ENCODE results near the gene CFAP46. TPM values are rescaled to one million over a fixed set of nuclear protein-coding genes. Genes with fewer than 3 reads are reported as not detected.

The CFAP46 gene
- polyA plus RNA-seq, 3 donors from 2014 or later, result not detected

DNA sequence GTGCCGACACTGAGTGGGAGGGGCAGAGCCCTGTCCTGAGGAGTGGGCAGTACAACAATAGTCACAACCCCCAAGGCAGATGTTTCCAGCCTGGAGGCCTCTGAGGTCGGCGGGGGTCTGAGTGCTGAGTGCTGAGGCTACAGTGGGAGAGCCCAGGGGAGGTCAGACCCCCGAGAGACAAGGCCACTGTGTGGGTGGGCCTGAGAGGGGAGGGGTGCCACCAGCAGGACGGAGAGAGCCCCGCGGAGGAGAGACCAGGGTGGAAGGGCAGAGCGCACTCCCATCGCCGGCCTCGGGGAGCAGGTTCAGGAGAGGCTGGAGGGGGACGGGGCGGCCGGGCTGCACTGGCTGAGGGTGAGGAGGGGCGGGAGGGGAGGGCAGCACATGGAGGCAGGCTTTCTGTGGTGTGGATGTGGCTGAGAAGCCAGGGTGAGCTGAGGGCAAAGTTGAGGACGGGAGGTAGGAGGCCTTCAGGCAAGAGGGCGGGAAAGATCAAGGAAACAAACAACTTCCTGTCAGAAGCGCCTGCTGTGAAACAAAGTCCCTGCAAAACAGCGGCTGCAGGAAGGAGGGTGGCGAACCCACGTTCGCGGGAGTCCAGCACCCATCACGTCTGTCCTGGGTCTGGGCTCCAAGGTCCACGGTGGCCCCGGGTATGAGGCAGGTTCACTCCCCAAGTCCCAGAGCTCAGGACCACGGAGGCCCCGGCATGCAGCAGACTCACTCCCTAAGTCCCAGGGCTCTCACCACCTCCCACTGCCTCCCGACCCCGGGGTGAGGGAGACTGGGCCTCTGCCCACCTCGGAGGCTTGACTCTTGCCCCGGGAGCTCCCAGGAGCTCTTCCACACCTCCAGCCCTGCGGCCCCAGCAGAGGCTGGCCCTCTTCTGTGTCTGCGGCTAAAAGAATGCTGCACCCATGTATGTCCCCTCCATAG lies 79.6 kb downstream of the CFAP46 start:
- no peak overlapping the region for H3K27ac Mint-ChIP-seq
- DNase-seq, result no peak
- peaks cover 0 to 11% of the 10 kb centered on the region in 2 donors for H3K4me1 Mint-ChIP-seq
- H3K27me3 Mint-ChIP-seq (ENCODE audit: low read depth in 3 of 3), result peaks cover 0 to 9% (median 8%) of the 10 kb centered on the region in 3 donors
- no peaks in the 10 kb centered on the region for H3K9me3 Mint-ChIP-seq
- H3K4me3 Mint-ChIP-seq, result peak overlapping the region in 1 of 5 donors; percentile 46
- no peaks in the 10 kb centered on the region for H3K36me3 Mint-ChIP-seq

DNA sequence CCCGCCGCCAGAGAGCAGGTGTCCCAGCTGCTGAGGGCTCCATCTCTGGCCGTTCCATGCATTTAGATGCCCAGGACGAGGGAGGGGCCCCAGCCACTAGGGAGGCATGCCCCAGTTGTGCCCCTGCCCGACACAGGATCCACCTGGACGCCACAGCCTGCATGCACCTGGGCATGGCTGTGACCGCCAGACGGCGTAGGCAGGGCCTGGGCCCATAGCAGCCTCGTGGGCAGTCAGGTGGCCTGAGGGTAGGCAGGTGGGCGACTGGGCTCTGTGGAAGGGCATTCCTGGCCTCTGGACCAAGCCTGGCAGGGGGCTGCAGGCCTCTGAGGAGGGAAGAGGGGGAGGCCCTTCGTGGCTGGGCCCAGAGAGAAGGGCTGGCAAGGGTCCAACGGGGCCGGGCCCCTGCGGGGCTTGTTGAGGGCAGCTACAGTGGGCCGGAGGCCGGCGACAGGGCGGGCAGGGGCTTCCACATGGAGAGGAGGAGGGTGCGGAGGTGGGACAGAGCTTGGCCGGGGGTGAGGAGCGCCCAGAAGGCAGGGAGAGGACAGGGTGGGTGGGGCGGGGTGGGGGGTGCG lies 80.4 kb downstream of the CFAP46 start:
- Mint-ChIP-seq H3K27ac (no peak overlapping the region), H3K4me3 (no peak overlapping the region), H3K36me3 (no peaks in the 10 kb centered on the region), H3K9me3 (no peaks in the 10 kb centered on the region), H3K4me1 (peaks cover 0 to 11% of the 10 kb centered on the region in 2 donors), H3K27me3 (ENCODE audit: low read depth in 3 of 3) (peaks cover 2 to 9% (median 8%) of the 10 kb centered on the region in 3 donors)
- DNase-seq, result no peak

DNA sequence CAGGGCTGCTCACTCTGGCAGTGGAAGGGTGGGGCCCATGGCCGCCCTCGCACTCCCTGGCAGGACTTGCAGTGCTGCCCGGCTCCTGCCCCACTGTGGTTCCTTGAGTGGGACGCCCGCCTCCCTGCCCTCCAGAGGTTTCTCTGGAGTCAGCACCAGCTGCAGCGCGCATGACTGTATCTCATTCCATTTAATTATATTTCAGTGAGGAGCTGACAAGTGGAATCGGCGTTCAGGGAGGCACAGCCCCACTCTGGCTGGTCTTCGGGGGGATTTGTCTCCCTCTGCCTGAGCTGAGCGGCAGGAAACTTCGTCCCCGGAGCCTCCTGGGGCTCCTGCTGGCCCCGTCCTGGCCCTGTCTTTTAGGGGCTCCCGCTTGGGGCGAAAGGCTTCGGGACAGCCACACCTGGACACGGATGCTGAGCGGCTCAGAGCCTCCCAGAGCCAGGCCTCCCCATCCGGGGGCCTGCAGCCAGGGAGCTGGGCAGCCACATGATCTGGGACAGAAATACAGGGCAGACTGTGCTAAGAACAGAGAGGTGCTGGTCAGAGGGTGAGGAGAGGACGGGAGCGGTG lies 81.2 kb downstream of the CFAP46 start:
- no peaks in the 10 kb centered on the region for H3K9me3 Mint-ChIP-seq
- DNase-seq, result no peak
- no peaks in the 10 kb centered on the region for H3K36me3 Mint-ChIP-seq
- no peak overlapping the region for H3K27ac Mint-ChIP-seq
- H3K4me1 Mint-ChIP-seq, result peaks cover 0 to 11% of the 10 kb centered on the region in 2 donors
- no peak overlapping the region for H3K4me3 Mint-ChIP-seq
- peaks cover 2 to 9% (median 8%) of the 10 kb centered on the region in 3 donors for H3K27me3 Mint-ChIP-seq (ENCODE audit: low read depth in 3 of 3)

DNA sequence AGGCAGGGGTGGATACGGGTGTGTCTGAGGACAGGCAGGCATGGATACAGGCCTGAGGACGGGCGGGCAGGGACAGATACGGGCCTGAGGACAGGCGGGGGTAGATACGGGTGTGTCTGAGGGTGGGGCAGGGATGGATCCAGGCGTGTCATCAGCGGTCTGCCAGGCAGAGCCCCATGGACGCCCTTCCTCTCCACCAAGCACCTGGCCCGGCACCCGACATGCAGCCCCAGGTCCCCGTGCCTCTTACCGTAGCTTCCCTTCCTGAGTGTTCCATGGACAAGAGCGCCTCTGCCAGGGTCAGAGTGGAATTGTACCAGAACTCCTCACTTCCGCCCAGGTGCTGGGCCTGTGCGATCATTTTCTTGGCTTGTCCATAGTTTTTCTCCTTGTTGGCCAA lies 81.8 kb downstream of the CFAP46 start:
- H3K4me1 Mint-ChIP-seq, result peaks cover 0 to 11% of the 10 kb centered on the region in 2 donors
- no peak for DNase-seq
- no peak overlapping the region for H3K4me3 Mint-ChIP-seq
- no peak overlapping the region for H3K27ac Mint-ChIP-seq
- H3K9me3 Mint-ChIP-seq, result no peaks in the 10 kb centered on the region
- H3K27me3 Mint-ChIP-seq (ENCODE audit: low read depth in 3 of 3), result peaks cover 2 to 8% (median 6%) of the 10 kb centered on the region in 3 donors
- no peaks in the 10 kb centered on the region for H3K36me3 Mint-ChIP-seq

DNA sequence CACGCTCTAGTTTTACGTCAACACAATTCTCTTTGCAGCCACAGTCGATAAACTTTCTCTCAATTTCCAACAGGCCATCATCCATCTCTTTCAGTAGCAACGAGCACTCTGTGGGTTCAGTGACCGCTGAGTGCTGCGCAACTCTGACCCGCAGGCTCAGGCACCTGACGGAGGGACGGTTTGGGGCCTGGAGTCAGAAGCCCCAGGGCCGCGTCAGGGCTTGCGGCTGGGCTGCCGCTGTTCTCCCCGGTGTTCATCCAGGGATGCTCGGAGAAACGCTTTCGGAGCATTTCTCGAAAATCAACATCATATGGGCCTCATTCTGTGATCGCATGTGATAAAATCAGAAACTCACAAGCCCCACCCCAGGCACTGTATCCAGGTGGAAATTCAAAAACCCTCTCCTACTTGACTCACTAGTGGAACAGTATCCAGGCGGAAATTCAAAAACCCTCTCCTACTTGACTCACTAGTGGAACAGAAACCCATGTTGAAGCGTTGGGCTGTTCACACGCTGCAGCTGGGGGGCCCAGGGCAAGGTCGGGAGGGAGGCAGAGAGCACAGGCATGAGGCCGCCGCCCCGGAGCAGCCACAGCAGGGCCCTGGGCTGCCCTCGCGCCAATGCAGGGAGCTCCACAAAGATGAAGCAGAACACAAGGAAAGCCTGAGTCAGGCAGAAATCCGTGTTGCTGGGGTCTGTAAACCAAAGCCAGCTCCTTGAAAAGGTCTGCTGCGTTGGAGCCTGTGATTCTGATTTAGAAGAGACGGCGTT lies 83.1 kb downstream of the CFAP46 start:
- Mint-ChIP-seq H3K9me3 (no peaks in the 10 kb centered on the region), H3K4me1 (peaks cover 0 to 8% of the 10 kb centered on the region in 2 donors), H3K27me3 (ENCODE audit: low read depth in 3 of 3) (peaks cover 2 to 5% (median 2%) of the 10 kb centered on the region in 3 donors), H3K4me3 (no peak overlapping the region), H3K36me3 (no peaks in the 10 kb centered on the region), H3K27ac (no peak overlapping the region)
- no peak for DNase-seq

DNA sequence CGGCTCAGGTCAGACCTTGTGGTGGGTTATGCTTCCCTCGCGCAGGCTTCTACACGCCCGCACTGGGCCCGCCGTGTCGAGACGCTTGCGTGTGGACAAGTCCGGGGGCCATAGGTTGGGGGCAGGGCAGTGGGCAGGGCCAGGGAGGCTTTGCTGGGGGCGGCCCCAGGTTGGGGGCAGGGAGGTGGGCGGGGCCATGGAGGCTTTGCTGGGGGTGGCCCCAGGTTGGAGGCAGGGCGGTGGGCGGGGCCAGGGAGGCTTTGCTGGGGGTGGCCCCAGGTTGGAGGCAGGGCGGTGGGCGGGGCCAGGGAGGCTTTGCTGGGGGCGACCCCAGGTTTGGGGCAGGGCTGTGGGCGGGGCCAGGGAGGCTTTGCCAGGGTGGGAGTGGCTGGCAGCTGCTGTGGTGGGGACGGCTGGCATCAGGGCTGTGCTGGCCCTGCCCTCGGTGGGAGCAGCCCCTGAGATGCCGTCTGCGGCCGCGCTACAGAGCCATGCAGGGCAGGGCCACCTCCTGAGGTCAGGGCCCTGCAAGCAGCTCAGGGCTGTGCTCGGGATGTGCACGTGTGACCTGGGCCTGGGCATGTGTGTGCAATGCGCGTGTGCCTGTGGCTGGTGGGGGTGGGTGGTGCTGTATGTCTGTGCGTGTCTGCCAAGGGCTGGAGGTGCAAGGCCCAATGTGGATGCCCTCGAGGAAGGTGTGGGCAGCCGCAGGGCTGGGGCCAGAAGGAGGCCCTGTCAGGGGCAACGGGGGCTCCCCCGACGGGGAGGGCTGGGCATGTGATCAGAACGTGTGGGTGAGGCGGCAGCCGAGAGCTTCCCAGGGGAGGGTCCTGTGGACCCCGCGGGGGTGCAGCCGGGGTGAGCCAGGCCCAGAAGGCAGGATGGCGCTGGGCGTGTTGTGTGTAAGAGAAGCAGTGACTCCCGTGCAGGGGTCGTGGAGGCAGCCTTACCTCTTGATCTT lies 84.0 kb downstream of the CFAP46 start:
- Mint-ChIP-seq H3K27ac (no peak overlapping the region), H3K36me3 (no peaks in the 10 kb centered on the region), H3K9me3 (no peaks in the 10 kb centered on the region), H3K27me3 (ENCODE audit: low read depth in 3 of 3) (peaks cover 2% of the 10 kb centered on the region in 3 donors), H3K4me1 (peaks cover 0 to 5% of the 10 kb centered on the region in 2 donors), H3K4me3 (no peak overlapping the region)
- DNase-seq, result no peak

DNA sequence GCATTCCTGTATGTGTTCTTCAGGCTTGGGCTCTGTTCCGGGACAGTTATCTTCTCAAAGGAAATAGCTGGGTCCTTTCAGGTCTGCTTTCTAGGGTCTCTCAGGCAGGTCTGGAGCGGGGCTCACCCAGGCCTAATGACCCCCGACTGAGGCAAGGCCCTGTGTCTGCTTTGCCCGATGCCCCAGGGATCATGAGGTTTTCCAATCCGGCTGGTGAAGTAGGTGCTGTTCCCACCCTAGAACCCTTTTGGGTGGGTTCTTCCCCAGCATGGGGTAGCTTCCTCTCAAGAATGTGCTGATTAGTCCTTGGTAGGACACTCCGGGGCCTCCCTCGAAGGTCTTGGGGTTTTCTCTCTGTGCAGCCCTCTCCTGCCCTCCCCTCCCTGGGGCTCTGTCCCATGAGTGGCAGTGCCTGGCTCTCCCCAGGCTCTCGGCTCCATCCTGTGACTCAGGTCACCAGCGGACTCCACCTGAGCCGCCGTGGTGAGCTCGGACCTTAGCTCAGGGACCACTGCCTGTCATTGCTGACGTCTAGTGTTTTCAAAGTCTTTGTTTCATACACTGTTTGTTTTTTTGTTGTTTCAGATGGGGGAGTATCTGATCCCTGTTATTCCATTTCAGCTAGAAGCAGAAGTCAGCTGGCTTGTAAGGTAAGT lies 85.4 kb downstream of the CFAP46 start:
- H3K4me3 Mint-ChIP-seq, result no peak overlapping the region
- no peaks in the 10 kb centered on the region for H3K36me3 Mint-ChIP-seq
- no peaks in the 10 kb centered on the region for H3K4me1 Mint-ChIP-seq
- H3K27ac Mint-ChIP-seq, result no peak overlapping the region
- no peak for DNase-seq
- H3K9me3 Mint-ChIP-seq, result no peaks in the 10 kb centered on the region
- H3K27me3 Mint-ChIP-seq (ENCODE audit: low read depth in 3 of 3), result peaks cover 0 to 2% (median 2%) of the 10 kb centered on the region in 3 donors

DNA sequence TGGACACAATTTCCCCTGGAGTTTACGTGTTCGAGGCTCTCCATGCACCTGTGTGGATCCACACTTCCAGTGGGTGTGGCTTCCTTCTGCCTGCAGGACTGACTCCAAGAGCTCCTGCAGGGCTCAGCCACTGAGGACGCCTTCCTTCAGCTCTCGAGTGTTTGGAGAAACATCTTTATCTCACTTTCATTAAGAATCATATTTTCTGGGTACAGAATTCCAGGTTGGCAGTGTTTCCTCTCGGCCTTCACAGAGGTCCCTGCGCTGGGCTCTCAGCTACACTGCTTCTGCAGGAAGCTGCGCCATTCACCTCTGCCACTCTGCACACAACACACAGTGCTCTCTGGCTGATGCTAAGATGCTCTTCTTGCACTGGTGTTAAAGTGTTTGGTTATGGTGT lies 86.5 kb downstream of the CFAP46 start:
- Mint-ChIP-seq H3K4me1 (no peaks in the 10 kb centered on the region), H3K36me3 (no peaks in the 10 kb centered on the region), H3K27me3 (ENCODE audit: low read depth in 3 of 3) (peaks cover 0 to 5% (median 2%) of the 10 kb centered on the region in 3 donors), H3K9me3 (no peaks in the 10 kb centered on the region), H3K4me3 (no peak overlapping the region), H3K27ac (no peak overlapping the region)
- DNase-seq, result no peak

DNA sequence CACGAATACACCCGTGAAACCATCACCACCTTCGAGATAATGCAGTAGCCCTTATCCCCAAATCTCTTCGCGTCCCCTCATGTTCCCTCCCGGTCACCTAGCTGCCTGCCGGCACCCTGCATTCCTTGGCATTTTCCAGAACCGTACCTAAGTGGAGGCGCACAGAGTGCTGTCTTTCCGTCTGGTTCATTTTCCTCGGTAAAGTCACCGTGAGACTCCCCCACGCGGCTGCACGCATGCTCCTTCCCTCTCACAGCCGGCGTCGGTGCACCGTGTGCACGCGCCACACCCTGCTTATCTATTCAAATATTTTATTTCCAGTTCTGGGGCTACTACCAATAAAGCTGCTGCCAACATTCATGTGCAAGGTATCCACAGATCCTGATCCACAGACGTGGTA lies 90.9 kb downstream of the CFAP46 start:
- Mint-ChIP-seq H3K4me1 (peaks cover 13 to 14% of the 10 kb centered on the region in 2 donors), H3K36me3 (no peaks in the 10 kb centered on the region), H3K27me3 (ENCODE audit: low read depth in 3 of 3) (peaks cover 0 to 5% (median 0%) of the 10 kb centered on the region in 3 donors), H3K9me3 (no peaks in the 10 kb centered on the region), H3K27ac (no peak overlapping the region), H3K4me3 (no peak overlapping the region)
- DNase-seq, result no peak

DNA sequence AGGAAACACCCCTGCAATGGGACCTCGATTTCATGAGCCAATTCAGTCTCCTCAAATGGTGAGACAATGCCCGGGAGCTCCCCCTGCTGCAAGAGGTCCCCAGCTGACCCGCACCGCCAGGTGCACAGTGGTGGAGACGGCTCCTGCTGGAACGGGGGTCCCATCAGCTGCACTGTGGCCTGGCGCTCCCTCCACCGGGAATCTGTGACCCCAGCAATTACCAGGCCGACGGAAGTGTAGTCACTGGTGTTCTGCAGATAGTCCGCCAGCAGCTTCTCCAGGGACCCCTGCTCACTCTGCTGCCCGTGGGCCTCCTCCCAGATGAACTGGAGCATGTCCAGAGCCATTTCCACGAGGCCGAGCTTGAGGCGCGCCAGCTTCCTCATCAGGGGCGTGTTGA lies 91.5 kb downstream of the CFAP46 start:
- Mint-ChIP-seq H3K27ac (no peak overlapping the region), H3K9me3 (no peaks in the 10 kb centered on the region), H3K27me3 (ENCODE audit: low read depth in 3 of 3) (peaks cover 0 to 5% (median 0%) of the 10 kb centered on the region in 3 donors), H3K36me3 (no peaks in the 10 kb centered on the region), H3K4me1 (peaks cover 13 to 14% of the 10 kb centered on the region in 2 donors), H3K4me3 (no peak overlapping the region)
- DNase-seq, result no peak

DNA sequence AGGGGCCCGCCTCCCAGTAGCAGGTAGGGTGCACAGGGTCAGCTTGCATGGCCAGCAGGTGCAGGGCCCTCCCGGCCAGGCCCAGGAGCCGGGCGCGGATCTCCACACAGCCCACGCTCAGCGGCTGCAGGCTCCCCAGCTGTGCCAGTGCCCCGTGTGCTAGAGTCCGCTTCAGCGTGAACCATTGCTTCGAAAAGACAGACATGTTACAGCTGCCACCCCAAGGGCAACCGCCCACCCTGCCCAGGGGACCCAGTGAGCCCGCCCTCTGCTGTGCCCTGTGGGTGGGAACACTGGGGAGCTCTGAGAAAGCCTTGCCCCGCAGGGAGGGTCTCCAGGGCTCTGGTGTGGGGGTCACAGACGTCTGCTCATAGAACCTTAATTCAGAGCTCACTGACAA lies 92.1 kb downstream of the CFAP46 start:
- H3K27ac Mint-ChIP-seq, result no peak overlapping the region
- no peaks in the 10 kb centered on the region for H3K36me3 Mint-ChIP-seq
- H3K27me3 Mint-ChIP-seq (ENCODE audit: low read depth in 3 of 3), result peaks cover 0 to 5% (median 0%) of the 10 kb centered on the region in 3 donors
- no peak overlapping the region for H3K4me3 Mint-ChIP-seq
- no peaks in the 10 kb centered on the region for H3K9me3 Mint-ChIP-seq
- peaks cover 13 to 14% of the 10 kb centered on the region in 2 donors for H3K4me1 Mint-ChIP-seq
- DNase-seq, result no peak

DNA sequence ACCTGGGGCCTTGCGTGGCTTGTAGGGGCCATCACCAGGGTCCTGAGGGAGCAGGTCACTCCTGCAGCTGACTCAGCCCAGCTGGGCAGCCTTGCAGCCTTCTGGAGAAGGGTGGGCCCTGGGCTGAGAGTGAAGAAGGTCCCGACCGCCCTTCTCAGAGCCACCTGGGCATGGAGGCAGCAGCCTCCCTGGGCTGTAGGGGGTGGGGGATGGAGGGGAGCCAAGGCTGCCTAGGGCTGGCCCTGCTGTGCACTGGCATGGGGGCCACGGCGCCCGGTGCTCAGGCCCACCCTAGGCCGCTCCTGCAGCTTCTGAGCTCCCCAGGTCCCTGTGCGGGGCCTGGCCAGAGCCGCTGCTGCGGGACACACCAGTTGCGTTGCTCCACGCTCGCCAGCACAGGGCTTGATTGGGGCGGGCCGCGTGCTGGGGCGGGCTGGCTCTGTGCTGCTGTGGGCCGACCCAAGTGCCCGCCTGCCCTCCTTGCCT lies 92.8 kb downstream of the CFAP46 start:
- DNase-seq, result no peak
- Mint-ChIP-seq H3K4me3 (no peak overlapping the region), H3K4me1 (peaks cover 13 to 14% of the 10 kb centered on the region in 2 donors)

More for the DNA sequence above, 92.8 kb downstream of the CFAP46 start:
- peaks cover 0 to 4% (median 0%) of the 10 kb centered on the region in 3 donors for H3K27me3 Mint-ChIP-seq (ENCODE audit: low read depth in 3 of 3)
- no peaks in the 10 kb centered on the region for H3K9me3 Mint-ChIP-seq
- H3K36me3 Mint-ChIP-seq, result no peaks in the 10 kb centered on the region
- H3K27ac Mint-ChIP-seq, result no peak overlapping the region
